ENCODE results near the gene MYD88.

The MYD88 gene

GRCh38 chr3:38138349-38139190, at the start of gene MYD88:
Gene MYD88, plus strand, starts transcription at chr3:38138661. Its CDS starts 40 bp downstream, at chr3:38138701.
- peak; percentile 80 for DNase-seq (ENCODE audit: low read depth)

GRCh38 chr3:38089163-38089562, 49.3 kb upstream of the MYD88 start:
- no peak for DNase-seq (ENCODE audit: low read depth)

- DNase-seq (ENCODE audit: low read depth), result no peak
Measured at GRCh38 chr3:38090453-38090852, 48.0 kb upstream of the MYD88 start.

- no peak for DNase-seq (ENCODE audit: low read depth)
Measured at GRCh38 chr3:38094999-38095398, 43.5 kb upstream of the MYD88 start.

GRCh38 chr3:38095669-38096483, 42.6 kb upstream of the MYD88 start:
- no peak for DNase-seq (ENCODE audit: low read depth)

GRCh38 chr3:38097446-38098375, 40.8 kb upstream of the MYD88 start:
- no peak for DNase-seq (ENCODE audit: low read depth)

GRCh38 chr3:38098376-38098723, 40.1 kb upstream of the MYD88 start:
- DNase-seq (ENCODE audit: low read depth), result no peak

GRCh38 chr3:38099518-38099917, 38.9 kb upstream of the MYD88 start:
- DNase-seq (ENCODE audit: low read depth), result no peak

- no peak for DNase-seq (ENCODE audit: low read depth)
Measured at GRCh38 chr3:38100498-38100897, 38.0 kb upstream of the MYD88 start.

GRCh38 chr3:38101811-38102443, 36.5 kb upstream of the MYD88 start:
- no peak for DNase-seq (ENCODE audit: low read depth)

GRCh38 chr3:38102444-38102814, 36.0 kb upstream of the MYD88 start:
- DNase-seq (ENCODE audit: low read depth), result no peak

- no peak for DNase-seq (ENCODE audit: low read depth)
Measured at GRCh38 chr3:38105525-38105924, 32.9 kb upstream of the MYD88 start.

GRCh38 chr3:38107911-38108648, 30.4 kb upstream of the MYD88 start:
- no peak for DNase-seq (ENCODE audit: low read depth)

- no peak for DNase-seq (ENCODE audit: low read depth)
Measured at GRCh38 chr3:38108649-38109579, 29.5 kb upstream of the MYD88 start.

- no peak for DNase-seq (ENCODE audit: low read depth)
Measured at GRCh38 chr3:38109580-38110313, 28.7 kb upstream of the MYD88 start.

- DNase-seq (ENCODE audit: low read depth), result no peak
Measured at GRCh38 chr3:38110314-38111050, 28.0 kb upstream of the MYD88 start.

GRCh38 chr3:38111201-38111600, 27.3 kb upstream of the MYD88 start:
- no peak for DNase-seq (ENCODE audit: low read depth)

- DNase-seq (ENCODE audit: low read depth), result no peak
Measured at GRCh38 chr3:38111696-38112377, 26.6 kb upstream of the MYD88 start.
